ENCODE results near the gene CNTFR. TPM values are rescaled to one million over a fixed set of nuclear protein-coding genes. Genes with fewer than 3 reads are reported as not detected.

The CNTFR gene
- total RNA-seq, 3 donors from 2014 or later: 11.3 to 103 (median 15.4) TPM

DNA sequence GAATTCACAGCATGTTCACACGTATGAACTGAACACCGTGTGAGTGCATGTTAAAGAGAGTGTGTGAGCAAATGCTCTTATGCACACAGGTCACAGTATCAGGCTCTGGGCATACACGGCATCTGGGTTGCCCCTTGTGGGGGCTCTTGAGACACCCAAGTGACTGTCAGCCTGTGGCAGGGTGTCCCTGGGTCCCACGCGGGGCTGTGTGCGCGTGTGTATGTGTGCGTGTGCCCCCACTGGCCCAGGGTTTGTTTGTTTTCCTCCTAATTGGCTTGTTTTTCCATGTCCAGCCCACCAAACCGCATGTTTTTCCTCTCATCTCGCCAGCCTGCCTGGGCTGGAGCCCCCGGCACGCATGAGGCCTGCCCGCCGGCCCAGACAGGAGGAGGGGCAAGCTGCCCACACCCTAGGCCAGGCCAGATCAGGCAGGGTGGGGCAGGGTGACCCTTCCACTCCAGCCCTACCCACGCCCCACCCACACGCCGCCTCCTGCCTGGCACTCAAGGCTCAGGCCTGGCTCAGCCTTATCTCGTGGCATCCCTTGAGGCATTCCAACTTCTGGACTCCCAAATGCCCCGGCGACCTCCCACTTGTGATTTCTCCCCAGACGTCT is 28.8 kb downstream of the CNTFR start:
- Histone ChIP-seq H3K36me3 (no peaks in the 10 kb centered on the region), H3K4me3 (no peak overlapping the region), H3K27ac (peak overlapping the region in 1 of 2 donors; percentile 86), H3K9me3 (no peaks in the 10 kb centered on the region), H3K27me3 (peaks cover 0 to 3% of the 10 kb centered on the region in 2 donors), H3K4me1 (peaks cover 5 to 10% of the 10 kb centered on the region in 2 donors)
- intact Hi-C loops (cut with DNase I; ENCODE audit: low total_unique reads): no loop called here
- no peak for TF ChIP-seq POLR2A (IDR thresholded peaks at IDR 0.05)
- TF ChIP-seq, protein P1, sequence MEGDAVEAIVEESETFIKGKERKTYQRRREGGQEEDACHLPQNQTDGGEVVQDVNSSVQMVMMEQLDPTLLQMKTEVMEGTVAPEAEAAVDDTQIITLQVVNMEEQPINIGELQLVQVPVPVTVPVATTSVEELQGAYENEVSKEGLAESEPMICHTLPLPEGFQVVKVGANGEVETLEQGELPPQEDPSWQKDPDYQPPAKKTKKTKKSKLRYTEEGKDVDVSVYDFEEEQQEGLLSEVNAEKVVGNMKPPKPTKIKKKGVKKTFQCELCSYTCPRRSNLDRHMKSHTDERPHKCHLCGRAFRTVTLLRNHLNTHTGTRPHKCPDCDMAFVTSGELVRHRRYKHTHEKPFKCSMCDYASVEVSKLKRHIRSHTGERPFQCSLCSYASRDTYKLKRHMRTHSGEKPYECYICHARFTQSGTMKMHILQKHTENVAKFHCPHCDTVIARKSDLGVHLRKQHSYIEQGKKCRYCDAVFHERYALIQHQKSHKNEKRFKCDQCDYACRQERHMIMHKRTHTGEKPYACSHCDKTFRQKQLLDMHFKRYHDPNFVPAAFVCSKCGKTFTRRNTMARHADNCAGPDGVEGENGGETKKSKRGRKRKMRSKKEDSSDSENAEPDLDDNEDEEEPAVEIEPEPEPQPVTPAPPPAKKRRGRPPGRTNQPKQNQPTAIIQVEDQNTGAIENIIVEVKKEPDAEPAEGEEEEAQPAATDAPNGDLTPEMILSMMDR (IDR thresholded peaks at IDR 0.05): no peak
- no peak for TF ChIP-seq POLR2AphosphoS5 (IDR thresholded peaks at IDR 0.05)
- DNase-seq (ENCODE audit: low spot score in 2 of 2): no peak

DNA sequence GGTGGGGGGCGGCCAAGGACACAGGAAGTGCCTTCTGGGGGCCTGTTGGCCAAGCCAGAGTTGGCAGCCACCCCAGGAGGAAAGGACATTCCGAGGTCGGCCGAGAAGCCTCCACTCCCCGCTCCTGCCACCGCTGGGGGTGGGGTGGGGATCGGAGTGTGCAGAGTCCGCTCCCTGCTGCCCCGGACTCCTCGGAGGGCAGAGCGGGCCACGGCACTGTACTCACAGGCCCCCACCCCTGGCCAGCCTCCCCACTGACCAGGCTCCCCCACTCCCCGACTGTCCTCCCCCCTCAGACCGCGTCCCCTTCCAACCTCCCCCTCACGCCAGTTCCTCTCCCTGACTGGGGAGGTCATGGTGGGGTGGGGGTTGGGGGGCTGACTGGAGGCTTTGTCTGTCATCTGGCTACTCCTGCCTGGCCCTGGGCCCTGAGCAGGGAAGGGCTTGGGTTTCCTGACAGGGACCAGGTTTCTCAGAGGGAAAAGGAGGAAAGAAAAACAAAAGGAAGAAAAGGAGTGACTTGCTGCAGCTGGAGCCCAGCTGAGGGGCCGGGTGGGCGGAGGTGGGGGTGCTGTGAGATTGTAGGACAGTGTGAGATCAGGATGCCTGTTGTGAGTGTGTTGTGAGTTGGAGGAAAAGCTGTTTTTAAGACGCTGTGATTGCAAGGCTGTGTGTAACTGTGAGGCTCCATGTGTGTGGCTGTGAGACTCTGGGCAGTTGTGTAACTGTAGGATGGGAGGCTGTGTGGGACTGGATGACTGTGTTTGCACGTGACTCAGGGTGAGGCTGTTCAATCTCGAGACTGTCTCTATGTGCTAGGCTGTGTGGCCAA is 29.7 kb downstream of the CNTFR start:
- peaks cover 0 to 3% of the 10 kb centered on the region in 2 donors for H3K27me3 ChIP-seq
- DNase-seq (ENCODE audit: low spot score in 2 of 2): no peak
- no peaks in the 10 kb centered on the region for H3K36me3 ChIP-seq
- peak overlapping the region; percentile 42 to 86 for H3K27ac ChIP-seq
- peak overlapping the region in 2 of 3 donors; percentile 20 to 57 for H3K4me3 ChIP-seq
- no peaks in the 10 kb centered on the region for H3K9me3 ChIP-seq
- TF ChIP-seq, protein P1 (IDR thresholded peaks at IDR 0.05): no peak
- TF ChIP-seq POLR2A (IDR thresholded peaks at IDR 0.05) (no peak), POLR2AphosphoS5 (IDR thresholded peaks at IDR 0.05) (no peak)
- peaks cover 5 to 10% of the 10 kb centered on the region in 2 donors for H3K4me1 ChIP-seq
- intact Hi-C loops (cut with DNase I; ENCODE audit: low total_unique reads): no loop called here

DNA sequence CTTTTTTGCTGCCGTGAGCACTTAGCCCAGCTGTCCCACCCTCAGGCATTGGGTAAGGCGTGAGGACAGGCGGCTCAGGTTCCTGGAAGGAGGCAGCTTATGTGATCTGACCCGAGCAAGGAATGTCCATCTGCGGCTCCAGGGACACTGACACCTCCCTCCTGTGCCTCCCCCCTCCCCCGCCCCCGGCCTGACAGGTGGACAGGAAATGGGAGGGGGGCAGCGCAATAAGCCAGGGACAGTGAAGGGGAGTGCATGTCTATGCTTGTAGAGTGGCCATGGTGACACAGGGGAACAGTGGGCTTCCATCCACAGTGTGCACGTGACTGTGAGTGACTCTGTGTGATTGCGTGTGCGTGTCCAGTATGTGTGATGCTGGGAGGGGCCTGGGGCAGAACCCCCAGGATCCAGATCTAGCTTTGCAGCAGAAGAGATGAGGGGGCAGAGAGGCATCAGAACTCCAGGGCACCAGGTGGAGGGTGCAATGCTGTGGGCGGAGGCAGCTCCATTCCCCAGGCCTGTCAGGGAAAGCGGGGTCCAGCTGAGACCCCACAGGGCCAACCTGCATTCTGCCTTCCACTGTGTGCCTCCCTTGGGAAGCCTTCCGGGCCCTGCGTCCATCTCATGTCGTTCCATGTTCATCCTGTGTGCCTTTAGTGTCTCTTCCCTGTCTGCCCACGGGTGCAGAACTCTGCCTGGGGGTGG is 30.5 kb downstream of the CNTFR start:
- peak overlapping the region; percentile 42 to 86 for H3K27ac ChIP-seq
- intact Hi-C loops (cut with DNase I; ENCODE audit: low total_unique reads): no loop called here
- H3K36me3 ChIP-seq: no peaks in the 10 kb centered on the region
- peaks cover 0 to 3% of the 10 kb centered on the region in 2 donors for H3K27me3 ChIP-seq
- H3K4me3 ChIP-seq: peak overlapping the region in 2 of 3 donors; percentile 20 to 57
- TF ChIP-seq POLR2AphosphoS5 (IDR thresholded peaks at IDR 0.05) (no peak), POLR2A (IDR thresholded peaks at IDR 0.05) (no peak)
- TF ChIP-seq, protein P1 (IDR thresholded peaks at IDR 0.05): no peak
- H3K4me1 ChIP-seq: peaks cover 5 to 10% of the 10 kb centered on the region in 2 donors
- no peaks in the 10 kb centered on the region for H3K9me3 ChIP-seq
- DNase-seq (ENCODE audit: low spot score in 2 of 2): peak in 1 of 2 donors; percentile 47

DNA sequence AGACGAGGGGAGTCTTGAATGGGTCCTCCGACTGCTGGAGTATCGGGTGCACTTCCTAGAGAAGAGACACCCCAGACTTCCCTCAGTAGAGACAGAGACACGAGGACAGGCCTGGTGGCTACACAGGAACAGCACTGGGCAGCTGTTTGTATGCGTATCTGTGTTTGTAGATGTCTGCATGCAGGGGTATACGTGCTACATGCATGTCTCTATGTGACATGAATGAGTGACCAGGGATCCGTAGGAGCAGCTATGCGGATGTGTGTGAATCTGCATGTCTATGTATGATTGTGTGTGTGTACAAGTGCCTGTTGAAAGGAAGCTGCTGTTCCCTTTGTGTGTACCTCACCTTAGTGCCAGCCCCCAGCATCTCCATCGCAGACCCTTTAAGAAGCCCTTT is 31.2 kb downstream of the CNTFR start:
- DNase-seq (ENCODE audit: low spot score in 2 of 2): no peak
- peaks cover 5 to 10% of the 10 kb centered on the region in 2 donors for H3K4me1 ChIP-seq
- intact Hi-C loops (cut with DNase I; ENCODE audit: low total_unique reads): no loop called here
- H3K4me3 ChIP-seq: no peak overlapping the region
- no peak for TF ChIP-seq POLR2A (IDR thresholded peaks at IDR 0.05)
- TF ChIP-seq POLR2AphosphoS5 (IDR thresholded peaks at IDR 0.05): no peak
- TF ChIP-seq, protein P1 (IDR thresholded peaks at IDR 0.05): no peak
- peak overlapping the region in 1 of 2 donors; percentile 86 for H3K27ac ChIP-seq
- peaks cover 0 to 3% of the 10 kb centered on the region in 2 donors for H3K27me3 ChIP-seq
- no peaks in the 10 kb centered on the region for H3K36me3 ChIP-seq
- H3K9me3 ChIP-seq: no peaks in the 10 kb centered on the region
